Kidney epithelial cell (primary cell): ENCODE measurements around the gene MYL11. TPM values are rescaled to one million over a fixed set of nuclear protein-coding genes. Genes with fewer than 3 reads are reported as not detected.

ENCODE experiments used
- DNase-seq: peaks from one replicate; pipeline ENCODE4 v3.0.0-alpha.2; 2010; ENCODE audit warnings: low read depth
- H3K27me3 ChIP-seq: 2 replicates; pipeline ENCODE4 v1.6.0; 2011; ENCODE audit warnings: low read length; ENCODE audit not compliant: control insufficient read depth, insufficient read depth
- H3K36me3 ChIP-seq: 2 replicates; pipeline ENCODE4 v1.5.1; 2011; ENCODE audit warnings: low read length; ENCODE audit not compliant: control insufficient read depth, insufficient read depth
- H3K4me3 ChIP-seq: 2 replicates; pipeline ENCODE4 v1.5.1; 2011; ENCODE audit warnings: low read depth, mild to moderate bottlenecking, control low read depth, low read length
- CTCF ChIP-seq: IDR thresholded peaks from 2 replicates; pipeline ENCODE4 v1.5.1; 2011; ENCODE audit warnings: mild to moderate bottlenecking, moderate library complexity, low read length, control low read depth, inconsistent platforms; ENCODE audit not compliant: insufficient read depth, poor library complexity, severe bottlenecking
- total RNA-seq: library from RNA; depleted of rRNA; stranded (reverse); fragments of >200 nt; gene quantifications from 2 replicates; pipeline ENCODE4 v1.2.3, GENCODE V29; 2015

The MYL11 gene
- total RNA-seq, 1 donor from 2014 or later = not detected

- Histone ChIP-seq H3K4me3 (no peak overlapping the region), H3K27me3 (no peaks in the 10 kb centered on the region), H3K36me3 (peaks cover 4% of the 10 kb centered on the region)
- DNase-seq = no peak
- no peak for TF ChIP-seq CTCF
Measured at GRCh38 chr16:30350134-30350871, 24.3 kb upstream of the MYL11 start.

- no peaks in the 10 kb centered on the region for H3K27me3 ChIP-seq
- no peak overlapping the region for H3K4me3 ChIP-seq
- H3K36me3 ChIP-seq = peaks cover 4% of the 10 kb centered on the region
- DNase-seq = no peak
- TF ChIP-seq CTCF = no peak
Measured at GRCh38 chr16:30351001-30351441, 23.6 kb upstream of the MYL11 start.

- Histone ChIP-seq H3K27me3 (no peaks in the 10 kb centered on the region), H3K4me3 (no peak overlapping the region), H3K36me3 (peaks cover 4% of the 10 kb centered on the region)
- DNase-seq = no peak
- TF ChIP-seq CTCF = no peak
Measured at GRCh38 chr16:30351586-30352419, 22.8 kb upstream of the MYL11 start.

GRCh38 chr16:30352488-30353401, 21.9 kb upstream of the MYL11 start:
- Histone ChIP-seq H3K36me3 (peaks cover 6% of the 10 kb centered on the region), H3K4me3 (no peak overlapping the region)
- TF ChIP-seq CTCF = no peak

GRCh38 chr16:30353438-30354129, 21.0 kb upstream of the MYL11 start:
- no peak for TF ChIP-seq CTCF
- H3K36me3 ChIP-seq = peaks cover 6% of the 10 kb centered on the region
- no peak overlapping the region for H3K4me3 ChIP-seq
- no peak for DNase-seq
- no peaks in the 10 kb centered on the region for H3K27me3 ChIP-seq

More at GRCh38 chr16:30352488-30353401, 21.9 kb upstream of the MYL11 start:
- DNase-seq = no peak
- no peaks in the 10 kb centered on the region for H3K27me3 ChIP-seq
